Muscle of leg (tissue), 11 donors: Measurements from ENCODE around the gene CALHM5. TPM values are rescaled to one million over a fixed set of nuclear protein-coding genes. Genes with fewer than 3 reads are reported as not detected.

Experiments used
- DNase-seq: peaks from one replicate; pipeline ENCODE4 v3.0.0; 2013
- H3K27ac ChIP-seq: one replicate; pipeline ENCODE4 v1.5.1; 2013; ENCODE audit warnings: mild to moderate bottlenecking, low read length, control low read depth
- H3K27me3 ChIP-seq: one replicate; pipeline ENCODE4 v1.6.1; 2013; ENCODE audit warnings: low read length; ENCODE audit not compliant: control insufficient read depth, insufficient read depth
- H3K36me3 ChIP-seq: one replicate; pipeline ENCODE4 v1.6.1; 2013; ENCODE audit warnings: low read length; ENCODE audit not compliant: control insufficient read depth, insufficient read depth
- H3K4me1 ChIP-seq: one replicate; pipeline ENCODE4 v1.6.1; 2013; ENCODE audit warnings: low read length; ENCODE audit not compliant: control insufficient read depth, insufficient read depth
- H3K4me3 ChIP-seq: one replicate; pipeline ENCODE4 v1.5.1; 2013; ENCODE audit warnings: low read length, control low read depth
- H3K9me3 ChIP-seq: replicated peaks from 2 replicates; pipeline ENCODE4 v1.6.1; 2013; ENCODE audit warnings: low read depth, low read length; ENCODE audit not compliant: control insufficient read depth
- WGBS: methylation state at CpG from one replicate; pipeline ENCODE4 v1.1.5; 2013; ENCODE audit warnings: missing lambda C conversion rate; ENCODE audit not compliant: insufficient coverage; 5-methylcytosine and 5-hydroxymethylcytosine counted together
- polyA plus RNA-seq, 8 donors: library from polyadenylated mRNA; unstranded; fragments of 120-200 nt; gene quantifications; one replicate each; pipeline versions ENCODE4 v1.2.1 to v1.2.3, GENCODE V29; 2013; ENCODE audit warnings: inconsistent platforms in 1 of 8, low replicate concordance in 1 of 8; ENCODE audit not compliant: insufficient read length in 8 of 8, insufficient read depth in 1 of 8
- total RNA-seq: library from RNA; stranded (reverse); fragments of 120-200 nt; gene quantifications from one replicate; pipeline ENCODE4 v1.2.4, GENCODE V29; 2013

CALHM5 gene
- total and polyA plus RNA-seq, 9 donors: 1.9 to 4.1 (median 2.7) TPM

GRCh38 chr6:116571683-116572000 is 60.2 kb downstream of the CALHM5 start:
- H3K36me3 ChIP-seq: peaks cover 8% of the 10 kb centered on the region
- no peak for DNase-seq
- H3K27ac ChIP-seq: peak overlapping the region; percentile 94
- peaks cover 2% of the 10 kb centered on the region for H3K4me1 ChIP-seq
- peak overlapping the region; percentile 99 for H3K4me3 ChIP-seq
- no CpG with 5 or more reads among the region's 12 CpGs for WGBS
- no peaks in the 10 kb centered on the region for H3K9me3 ChIP-seq
- H3K27me3 ChIP-seq: no peaks in the 10 kb centered on the region

GRCh38 chr6:116572162-116572561 is 60.7 kb downstream of the CALHM5 start:
- peak overlapping the region; percentile 99 for H3K4me3 ChIP-seq

More at GRCh38 chr6:116572162-116572561, 60.7 kb downstream of the CALHM5 start:
- peak; percentile 43 for DNase-seq
- peaks cover 10% of the 10 kb centered on the region for H3K36me3 ChIP-seq
- peak overlapping the region; percentile 94 for H3K27ac ChIP-seq
- H3K4me1 ChIP-seq: peaks cover 2% of the 10 kb centered on the region
- H3K9me3 ChIP-seq: no peaks in the 10 kb centered on the region
- H3K27me3 ChIP-seq: no peaks in the 10 kb centered on the region
- no CpG with 5 or more reads among the region's 7 CpGs for WGBS

Other genes with a start within 250 kb of the CALHM5 start
- gene TSPYL1, start 231.7 kb upstream of the CALHM5 start, total RNA-seq: 41.9 TPM
- gene TSPYL1, start 231.7 kb upstream of the CALHM5 start, polyA plus RNA-seq: 10 to 100 TPM; 43.8 to 65.8 (median 54.5) TPM
- 38.3 TPM for gene DSE, start 140.7 kb upstream of the CALHM5 start, total RNA-seq
- gene DSE, start 140.7 kb upstream of the CALHM5 start, polyA plus RNA-seq: 10 to 100 TPM; 23.7 to 42.3 (median 29.7) TPM
- gene CALHM6, start 50.3 kb upstream of the CALHM5 start, total RNA-seq: 3.8 TPM
- gene CALHM6, start 50.3 kb upstream of the CALHM5 start, polyA plus RNA-seq: 1 to 10 TPM; 1.8 to 5.3 (median 3.6) TPM
- 0.09 TPM for gene TRAPPC3L, start 34.0 kb downstream of the CALHM5 start, total RNA-seq
- gene TRAPPC3L, start 34.0 kb downstream of the CALHM5 start, polyA plus RNA-seq: under 1 TPM in 7 of 8 donors, not detected in 1; 0.07 to 0.18 (median 0.11) TPM
- not detected for gene CALHM4, start 42.1 kb downstream of the CALHM5 start, total RNA-seq
- under 1 TPM in 2 of 8 donors, not detected in 6; 0.15 to 0.23 TPM for gene CALHM4, start 42.1 kb downstream of the CALHM5 start, polyA plus RNA-seq
- 56.0 TPM for gene RWDD1, start 59.9 kb downstream of the CALHM5 start, total RNA-seq
- gene RWDD1, start 59.9 kb downstream of the CALHM5 start, polyA plus RNA-seq: 10 to 100 TPM; 52.3 to 65.7 (median 58.0) TPM
- gene RSPH4A, start 104.8 kb downstream of the CALHM5 start, total RNA-seq: 0.27 TPM
- gene RSPH4A, start 104.8 kb downstream of the CALHM5 start, polyA plus RNA-seq: under 1 TPM; 0.38 to 0.70 (median 0.52) TPM
- gene ZUP1, start 157.1 kb downstream of the CALHM5 start, total RNA-seq: 11.7 TPM
- 10 to 100 TPM in 1 of 8 donors, 1 to 10 TPM in 7; 6.9 to 10.7 (median 8.2) TPM for gene ZUP1, start 157.1 kb downstream of the CALHM5 start, polyA plus RNA-seq
- 20.4 TPM for gene KPNA5, start 169.6 kb downstream of the CALHM5 start, total RNA-seq
- gene KPNA5, start 169.6 kb downstream of the CALHM5 start, polyA plus RNA-seq: 10 to 100 TPM in 5 of 8 donors, 1 to 10 TPM in 3; 6.4 to 11.5 (median 10.3) TPM